ENCODE measurements around the gene PCDHAC1.

Gene PCDHAC1

GRCh38 chr5:140969880-140970279, 43.8 kb downstream of the PCDHAC1 start:
- no peak for DNase-seq (ENCODE audit: low read depth)

- DNase-seq (ENCODE audit: low read depth): no peak
Observed at GRCh38 chr5:140973550-140973949, 47.5 kb downstream of the PCDHAC1 start.

- no peak for DNase-seq (ENCODE audit: low read depth)
Observed at GRCh38 chr5:140977003-140977402, 50.9 kb downstream of the PCDHAC1 start.

GRCh38 chr5:140978260-140978659, 52.2 kb downstream of the PCDHAC1 start:
- DNase-seq (ENCODE audit: low read depth): no peak

- no peak for DNase-seq (ENCODE audit: low read depth)
Observed at GRCh38 chr5:140978983-140979382, 52.9 kb downstream of the PCDHAC1 start.

Data from stimulated activated CD8-positive, alpha-beta memory T cell treated with anti-CD3 and anti-CD28 coated beads, Interleukin-7, amount 100 ng/mL, for 24 hours (primary cell).